HG03103 (cell line): ENCODE data around the gene MCTP1.
"Not testable (repeated sequence)": the region's sequence is repeated elsewhere in the genome, so short reads cannot be mapped to it uniquely, and the experiment has no call there.

Experiments
- ATAC-seq: cut with Tn5 transposase; IDR thresholded peaks from one replicate; pipeline ENCODE4 v1.9.1; 2021; ENCODE audit warnings: low read depth; ENCODE audit not compliant: unreplicated experiment

MCTP1 gene

GRCh38 chr5:94845696-94846095 lies 439.2 kb downstream of the MCTP1 start:
- ATAC-seq: not testable (repeated sequence)

- ATAC-seq: no peak
Observed at GRCh38 chr5:94841598-94842322, 443.1 kb downstream of the MCTP1 start.

- ATAC-seq: no peak
Observed at GRCh38 chr5:94833851-94834250, 451.0 kb downstream of the MCTP1 start.

GRCh38 chr5:94832685-94833084 lies 452.2 kb downstream of the MCTP1 start:
- ATAC-seq: no peak

GRCh38 chr5:94830520-94830919 lies 454.4 kb downstream of the MCTP1 start:
- ATAC-seq: peak; percentile 85

- ATAC-seq: not testable (repeated sequence)
Observed at GRCh38 chr5:94828222-94828621, 456.7 kb downstream of the MCTP1 start.

GRCh38 chr5:94820488-94820887 lies 464.4 kb downstream of the MCTP1 start:
- no peak for ATAC-seq

- no peak for ATAC-seq
Observed at GRCh38 chr5:94818904-94819303, 466.0 kb downstream of the MCTP1 start.

- no peak for ATAC-seq
Observed at GRCh38 chr5:94815313-94816039, 469.4 kb downstream of the MCTP1 start.

GRCh38 chr5:94812232-94812631 lies 472.7 kb downstream of the MCTP1 start:
- no peak for ATAC-seq

GRCh38 chr5:94811331-94811730 lies 473.6 kb downstream of the MCTP1 start:
- no peak for ATAC-seq

GRCh38 chr5:94810877-94811276 lies 474.0 kb downstream of the MCTP1 start:
- no peak for ATAC-seq

- ATAC-seq: no peak
Observed at GRCh38 chr5:94810281-94810680, 474.6 kb downstream of the MCTP1 start.

- no peak for ATAC-seq
Observed at GRCh38 chr5:94808497-94808896, 476.4 kb downstream of the MCTP1 start.

GRCh38 chr5:94807985-94808384 lies 476.9 kb downstream of the MCTP1 start:
- ATAC-seq: no peak

GRCh38 chr5:94802450-94802849 lies 482.4 kb downstream of the MCTP1 start:
- ATAC-seq: no peak

GRCh38 chr5:94796586-94796985 lies 488.3 kb downstream of the MCTP1 start:
- ATAC-seq: no peak

- peak; percentile 38 for ATAC-seq
Observed at GRCh38 chr5:94793816-94794198, 491.1 kb downstream of the MCTP1 start.

- ATAC-seq: peak; percentile 99
Observed at GRCh38 chr5:94793113-94793815, 491.6 kb downstream of the MCTP1 start.

GRCh38 chr5:94791829-94792228 lies 493.1 kb downstream of the MCTP1 start:
- no peak for ATAC-seq

GRCh38 chr5:94788527-94788926 lies 496.4 kb downstream of the MCTP1 start:
- no peak for ATAC-seq
